ENCODE results near the gene COL27A1. TPM values are rescaled to one million over a fixed set of nuclear protein-coding genes. Genes with fewer than 3 reads are reported as not detected.
"Not testable (repeated sequence)": the region's sequence is repeated elsewhere in the genome, so short reads cannot be mapped to it uniquely, and the experiment has no call there.

COL27A1 gene
- total RNA-seq, 2 experiments from 2014 or later: not detected

- ChIA-PET POLR2A (no interaction called here), CTCF (ENCODE audit: unreplicated experiment) (no interaction called here)
- Histone ChIP-seq H3K4me2 (ENCODE audit: low read length) (no peak overlapping the region), H3K4me3 (ENCODE audit: low read depth, low read length, poor library complexity, severe bottlenecking) (no peak overlapping the region), H3K36me3 (ENCODE audit: insufficient read depth, low read length) (no peaks in the 10 kb centered on the region), H3K9me2 (ENCODE audit: insufficient read depth, low read length) (no peaks in the 10 kb centered on the region), H3K4me1 (ENCODE audit: insufficient read depth, low read length, poor library complexity, severe bottlenecking) (no peaks in the 10 kb centered on the region), H2AFZ (ENCODE audit: low read length) (no peak overlapping the region), H4K20me1 (ENCODE audit: insufficient read depth, low read length) (no peaks in the 10 kb centered on the region), H3K79me2 (ENCODE audit: insufficient read depth, low read depth, low read length) (no peaks in the 10 kb centered on the region), H3K27ac (ENCODE audit: low read depth, low read length, poor library complexity, severe bottlenecking) (no peak overlapping the region), H3K9me3 (ENCODE audit: low read length) (no peaks in the 10 kb centered on the region)
- TF ChIP-seq EZH2phosphoT487 (IDR thresholded peaks at IDR 0.05; ENCODE audit: borderline replicate concordance, low read depth, low read length): no peak
- TF ChIP-seq, protein P1, sequence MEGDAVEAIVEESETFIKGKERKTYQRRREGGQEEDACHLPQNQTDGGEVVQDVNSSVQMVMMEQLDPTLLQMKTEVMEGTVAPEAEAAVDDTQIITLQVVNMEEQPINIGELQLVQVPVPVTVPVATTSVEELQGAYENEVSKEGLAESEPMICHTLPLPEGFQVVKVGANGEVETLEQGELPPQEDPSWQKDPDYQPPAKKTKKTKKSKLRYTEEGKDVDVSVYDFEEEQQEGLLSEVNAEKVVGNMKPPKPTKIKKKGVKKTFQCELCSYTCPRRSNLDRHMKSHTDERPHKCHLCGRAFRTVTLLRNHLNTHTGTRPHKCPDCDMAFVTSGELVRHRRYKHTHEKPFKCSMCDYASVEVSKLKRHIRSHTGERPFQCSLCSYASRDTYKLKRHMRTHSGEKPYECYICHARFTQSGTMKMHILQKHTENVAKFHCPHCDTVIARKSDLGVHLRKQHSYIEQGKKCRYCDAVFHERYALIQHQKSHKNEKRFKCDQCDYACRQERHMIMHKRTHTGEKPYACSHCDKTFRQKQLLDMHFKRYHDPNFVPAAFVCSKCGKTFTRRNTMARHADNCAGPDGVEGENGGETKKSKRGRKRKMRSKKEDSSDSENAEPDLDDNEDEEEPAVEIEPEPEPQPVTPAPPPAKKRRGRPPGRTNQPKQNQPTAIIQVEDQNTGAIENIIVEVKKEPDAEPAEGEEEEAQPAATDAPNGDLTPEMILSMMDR (conservative IDR thresholded peaks at IDR 0.05; ENCODE audit: low read length): no peak
- BruUV-seq (replicated peaks): no TSS peak
- intact Hi-C loops (cut with micrococcal nuclease; ENCODE audit: unreplicated experiment): no loop called here
- DNase-seq (ENCODE audit: low spot score): no peak
Measured at GRCh38 chr9:114321759-114322158, 166.4 kb downstream of the COL27A1 start.

DNA sequence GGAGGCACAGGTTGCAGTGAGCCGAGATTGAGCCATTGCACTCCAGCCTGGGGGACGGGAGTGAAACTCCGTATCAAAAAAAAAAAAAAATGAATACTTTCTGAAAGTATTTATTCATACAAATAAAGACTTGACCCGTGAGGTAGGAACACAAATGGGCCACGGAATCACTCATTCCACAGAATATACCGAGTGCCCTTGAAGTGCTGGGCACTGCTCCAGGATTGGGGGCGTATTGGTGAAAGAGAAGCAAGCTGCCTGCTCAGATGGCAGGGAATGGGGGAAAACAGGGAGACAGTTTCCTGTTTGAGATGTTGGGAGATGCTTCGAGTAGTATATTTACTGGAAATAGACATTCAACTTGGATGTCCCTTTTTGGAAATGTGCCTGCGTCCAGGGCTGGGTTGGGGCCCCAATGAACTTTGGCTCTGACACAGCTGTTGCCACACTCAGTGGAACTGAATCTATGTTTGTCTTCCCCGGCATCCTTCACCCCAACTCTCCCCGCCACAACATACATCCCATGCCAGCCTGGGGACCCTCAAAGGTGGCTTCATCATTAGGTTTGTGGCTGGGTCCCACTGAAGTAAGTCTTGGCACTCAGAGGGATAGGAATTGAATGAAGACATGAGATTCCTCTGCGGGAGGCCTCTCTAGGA, 167.0 kb downstream of the COL27A1 start:
- CTCF ChIA-PET (ENCODE audit: unreplicated experiment); H3K9me3 ChIP-seq (ENCODE audit: low read length); H3K4me1 ChIP-seq (ENCODE audit: insufficient read depth, low read length, poor library complexity, severe bottlenecking); H4K20me1 ChIP-seq (ENCODE audit: insufficient read depth, low read length); H3K4me3 ChIP-seq (ENCODE audit: low read depth, low read length, poor library complexity, severe bottlenecking); BruUV-seq (replicated peaks); H3K27ac ChIP-seq (ENCODE audit: low read depth, low read length, poor library complexity, severe bottlenecking); H3K79me2 ChIP-seq (ENCODE audit: insufficient read depth, low read depth, low read length); intact Hi-C loops (cut with micrococcal nuclease; ENCODE audit: unreplicated experiment); H2AFZ ChIP-seq (ENCODE audit: low read length); H3K9me2 ChIP-seq (ENCODE audit: insufficient read depth, low read length); H3K4me2 ChIP-seq (ENCODE audit: low read length); DNase-seq (ENCODE audit: low spot score); H3K36me3 ChIP-seq (ENCODE audit: insufficient read depth, low read length): not testable (repeated sequence)
- POLR2A ChIA-PET: interaction anchor here (0.6 kb wide), 1 partner anchor 236 kb away, joined by 3 read pairs; no protein-coding TSS in a partner anchor

GRCh38 chr9:114322831-114323531, 167.6 kb downstream of the COL27A1 start, which contains the start of gene ORM1:
Gene ORM1, plus strand, starts transcription at chr9:114323098. Its CDS starts 36 bp downstream, at chr9:114323134.
- intact Hi-C loops (cut with micrococcal nuclease; ENCODE audit: unreplicated experiment); CTCF ChIA-PET (ENCODE audit: unreplicated experiment); BruUV-seq (replicated peaks): not testable (repeated sequence)

GRCh38 chr9:114323849-114324248, 168.5 kb downstream of the COL27A1 start:
- H3K4me1 ChIP-seq (ENCODE audit: insufficient read depth, low read length, poor library complexity, severe bottlenecking); intact Hi-C loops (cut with micrococcal nuclease; ENCODE audit: unreplicated experiment); H3K4me3 ChIP-seq (ENCODE audit: low read depth, low read length, poor library complexity, severe bottlenecking); H2AFZ ChIP-seq (ENCODE audit: low read length); H3K4me2 ChIP-seq (ENCODE audit: low read length); POLR2A ChIA-PET; H4K20me1 ChIP-seq (ENCODE audit: insufficient read depth, low read length); H3K9me3 ChIP-seq (ENCODE audit: low read length); CTCF ChIA-PET (ENCODE audit: unreplicated experiment); BruUV-seq (replicated peaks); H3K36me3 ChIP-seq (ENCODE audit: insufficient read depth, low read length); H3K27ac ChIP-seq (ENCODE audit: low read depth, low read length, poor library complexity, severe bottlenecking); DNase-seq (ENCODE audit: low spot score); H3K9me2 ChIP-seq (ENCODE audit: insufficient read depth, low read length); H3K79me2 ChIP-seq (ENCODE audit: insufficient read depth, low read depth, low read length): not testable (repeated sequence)

More at GRCh38 chr9:114322831-114323531, 167.6 kb downstream of the COL27A1 start, which contains the start of gene ORM1:
- not testable (repeated sequence) for H3K79me2 ChIP-seq (ENCODE audit: insufficient read depth, low read depth, low read length); H3K4me1 ChIP-seq (ENCODE audit: insufficient read depth, low read length, poor library complexity, severe bottlenecking); H3K27ac ChIP-seq (ENCODE audit: low read depth, low read length, poor library complexity, severe bottlenecking); H4K20me1 ChIP-seq (ENCODE audit: insufficient read depth, low read length); DNase-seq (ENCODE audit: low spot score); H3K9me3 ChIP-seq (ENCODE audit: low read length); H2AFZ ChIP-seq (ENCODE audit: low read length); H3K4me2 ChIP-seq (ENCODE audit: low read length); H3K4me3 ChIP-seq (ENCODE audit: low read depth, low read length, poor library complexity, severe bottlenecking); H3K36me3 ChIP-seq (ENCODE audit: insufficient read depth, low read length); H3K9me2 ChIP-seq (ENCODE audit: insufficient read depth, low read length)
- POLR2A ChIA-PET: interaction anchor here (0.6 kb wide), 1 partner anchor 235 kb away, joined by 3 read pairs; no protein-coding TSS in a partner anchor
